B cell (primary cell): ENCODE data around the gene NFIC.

Experiments used
- CTCF ChIP-seq: fragments of 200-600 bp; IDR thresholded peaks from one replicate; pipeline ENCODE4 v1.8.0; 2022; ENCODE audit warnings: antibody characterized with exemption, mild to moderate bottlenecking
- EZH2 ChIP-seq: IDR thresholded peaks from 2 replicates; pipeline ENCODE4 v1.6.1; 2012; ENCODE audit warnings: borderline replicate concordance, low read depth, mild to moderate bottlenecking, moderate library complexity, low read length; ENCODE audit not compliant: insufficient read depth, poor library complexity, severe bottlenecking

GRCh38 chr19:3357992-3358688 is 8.2 kb upstream of the NFIC start:
- no peak for TF ChIP-seq CTCF
- no peak for TF ChIP-seq EZH2
